ENCODE data around the gene ALDH1A1.

DNA sequence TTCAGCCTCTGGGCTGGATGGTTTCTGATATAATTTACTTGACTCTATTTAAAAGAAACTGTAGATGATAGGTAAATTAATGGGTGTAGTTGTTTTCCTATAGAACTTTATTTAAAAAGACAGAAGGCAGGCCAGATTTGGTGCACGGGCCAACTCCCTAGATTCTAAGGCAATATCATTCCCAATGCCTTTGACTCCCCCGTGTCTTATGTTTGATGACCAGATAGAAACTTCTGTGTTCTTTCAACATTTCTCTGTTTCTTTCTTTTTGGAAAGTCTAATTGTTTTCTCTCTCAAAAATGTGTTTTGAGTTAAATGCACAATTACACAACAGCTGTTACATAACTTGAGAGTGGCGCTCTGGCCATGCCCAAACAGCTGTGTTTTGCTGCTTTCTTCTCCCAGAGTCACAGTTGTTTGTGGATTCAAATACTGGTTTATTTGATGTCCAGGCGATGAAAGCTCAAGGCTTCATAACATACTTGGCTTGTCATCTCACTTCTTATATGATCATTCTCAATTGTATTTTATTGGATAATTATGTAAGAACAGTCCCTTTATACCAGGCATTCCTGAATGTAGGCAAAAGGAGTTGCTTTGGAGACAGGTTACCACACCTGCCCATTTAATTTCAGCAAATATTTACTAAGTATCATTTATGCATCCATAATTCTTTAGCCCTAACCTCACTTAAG is 1.7 kb upstream of the ALDH1A1 start:
- TF ChIP-seq CTCF (optimal IDR thresholded peaks at IDR 0.05 in 1 of 3, IDR thresholded peaks at IDR 0.05 in 1 of 3, conservative IDR thresholded peaks at IDR 0.05 in 1 of 3; ENCODE audit: extremely low read depth in 1 of 3, insufficient read depth in 2 of 3, low read length in 3 of 3), result no peak
- no peak for TF ChIP-seq EZH2 (IDR thresholded peaks at IDR 0.05; ENCODE audit: low read length)
